Kidney tubule cell (primary cell): ENCODE results near the gene HOOK1.
A peak's percentile ranks its signal among the peaks of the same experiment; 100 is the strongest.
"Not testable (repeated sequence)": the region's sequence is repeated elsewhere in the genome, so short reads cannot be mapped to it uniquely, and the experiment has no call there.

Experiments used
- DNase-seq: peaks from one replicate; pipeline ENCODE4 v3.0.0-alpha.2; 2018; ENCODE audit warnings: low spot score

Gene HOOK1

GRCh38 chr1:59819566-59820438 lies 5.1 kb downstream of the HOOK1 start:
- DNase-seq = peak; percentile 54

GRCh38 chr1:59827055-59827643 lies 12.4 kb downstream of the HOOK1 start:
- DNase-seq = peak; percentile 84

GRCh38 chr1:59828160-59828559 lies 13.4 kb downstream of the HOOK1 start:
- no peak for DNase-seq

- no peak for DNase-seq
These were observed 16.8 kb downstream of the HOOK1 start for GRCh38 chr1:59831529-59831928.

GRCh38 chr1:59833022-59833421 lies 18.3 kb downstream of the HOOK1 start:
- peak; percentile 53 for DNase-seq

GRCh38 chr1:59833991-59834390 lies 19.2 kb downstream of the HOOK1 start:
- DNase-seq = no peak

GRCh38 chr1:59837857-59838256 lies 23.1 kb downstream of the HOOK1 start:
- DNase-seq = not testable (repeated sequence)

GRCh38 chr1:59845091-59845490 lies 30.3 kb downstream of the HOOK1 start:
- no peak for DNase-seq

- DNase-seq = no peak
These were observed 31.6 kb downstream of the HOOK1 start for GRCh38 chr1:59846209-59846894.

- no peak for DNase-seq
These were observed 32.1 kb downstream of the HOOK1 start for GRCh38 chr1:59846895-59847282.

- no peak for DNase-seq
These were observed 37.4 kb downstream of the HOOK1 start for GRCh38 chr1:59852117-59852516.

- not testable (repeated sequence) for DNase-seq
These were observed 40.5 kb downstream of the HOOK1 start for GRCh38 chr1:59855297-59855696.

GRCh38 chr1:59856725-59857338 lies 42.1 kb downstream of the HOOK1 start:
- peak; percentile 41 for DNase-seq

- no peak for DNase-seq
These were observed 43.1 kb downstream of the HOOK1 start for GRCh38 chr1:59857679-59858354.

GRCh38 chr1:59866462-59866861 lies 51.7 kb downstream of the HOOK1 start:
- DNase-seq = no peak

GRCh38 chr1:59871746-59872145 lies 57.0 kb downstream of the HOOK1 start:
- DNase-seq = peak; percentile 42

- no peak for DNase-seq
These were observed 62.4 kb downstream of the HOOK1 start for GRCh38 chr1:59877108-59877682.

GRCh38 chr1:59878370-59878769 lies 63.6 kb downstream of the HOOK1 start:
- no peak for DNase-seq

- peak; percentile 74 for DNase-seq
These were observed 64.8 kb downstream of the HOOK1 start for GRCh38 chr1:59879574-59879973.

- no peak for DNase-seq
These were observed 65.3 kb downstream of the HOOK1 start for GRCh38 chr1:59879996-59880505.

GRCh38 chr1:59880735-59881134 lies 66.0 kb downstream of the HOOK1 start:
- no peak for DNase-seq
